Endothelial cell of umbilical vein (primary cell): Measurements from ENCODE around the gene TTF2. TPM values are rescaled to one million over a fixed set of nuclear protein-coding genes. Genes with fewer than 3 reads are reported as not detected.

Experiments used
- BruUV-seq: library from RNA; stranded (reverse); fragments of 400-500 nt; replicated peaks from 2 replicates; lab custom pipeline; 2021; lab: Mats Ljungman, UMichigan
- CTCF ChIA-PET: fragments of 300-600, 350-600 bp; sonication (Branson Sonifier 250); formaldehyde crosslinking; loops from one replicate; lab custom pipeline; 2021; ENCODE audit warnings: antibody characterized with exemption, inconsistent platforms; lab: Charles Lee
- POLR2A ChIA-PET: fragments of 300-600, 350-600 bp; sonication (Branson Sonifier 250); formaldehyde crosslinking; loops from one replicate; lab custom pipeline; 2021; ENCODE audit warnings: antibody characterized with exemption, inconsistent platforms; lab: Charles Lee
- DNase-seq: peaks from one replicate; pipeline ENCODE4 v3.0.0-alpha.2; 2011; ENCODE audit warnings: low read depth, low spot score
- FAIRE-seq: peaks from 2 replicates; lab custom pipeline; 2011; peaks lifted over from hg19 to GRCh38; lab: Jason Lieb, UNC
- H2AFZ ChIP-seq: 2 replicates; pipeline ENCODE4 v1.6.0; 2012; ENCODE audit warnings: low read depth, low read length, control low read depth, inconsistent platforms
- H3K27ac ChIP-seq: 2 replicates; pipeline ENCODE4 v1.5.1; 2011; ENCODE audit warnings: low read depth, mild to moderate bottlenecking, control low read depth, low read length, moderate library complexity; ENCODE audit not compliant: insufficient read depth
- H3K27me3 ChIP-seq, 2 experiments: 2 replicates each; pipeline versions ENCODE4 v1.6.0 to v1.6.1; 2011; ENCODE audit warnings: low read length in 2 of 2, mixed read lengths in 1 of 2; ENCODE audit not compliant: control insufficient read depth in 2 of 2, insufficient read depth in 2 of 2
- H3K36me3 ChIP-seq, 2 experiments: 2 replicates in 1 of 2; 3 replicates in 1 of 2; pipeline ENCODE4 v1.5.1; 2011; ENCODE audit warnings: low read length in 2 of 2, mild to moderate bottlenecking in 1 of 2, moderate library complexity in 1 of 2; ENCODE audit not compliant: control insufficient read depth in 2 of 2, insufficient read depth in 2 of 2; ENCODE audit errors: extremely low read depth in 1 of 2
- H3K4me1 ChIP-seq: 3 replicates; pipeline ENCODE4 v1.5.1; 2011; ENCODE audit warnings: mild to moderate bottlenecking, low read length; ENCODE audit not compliant: control insufficient read depth, insufficient read depth; ENCODE audit errors: extremely low read depth
- H3K4me2 ChIP-seq: 2 replicates; pipeline ENCODE4 v1.6.1; 2011; ENCODE audit warnings: low read length, control low read depth, mixed read lengths; ENCODE audit not compliant: insufficient read depth
- H3K4me3 ChIP-seq, 3 experiments: fragments of 200-600 bp in 1 of 3; sonication (generic), shearing (Covaris generic) in 1 of 3; replicated peaks in 1 of 3; 2 replicates each; pipeline ENCODE4 v1.5.1; 2011 to 2016; ENCODE audit warnings: control low read depth in 3 of 3, low read length in 3 of 3, mild to moderate bottlenecking in 2 of 3, inconsistent platforms in 1 of 3, low read depth in 1 of 3, moderate library complexity in 1 of 3; ENCODE audit not compliant: insufficient read depth in 1 of 3
- H3K79me2 ChIP-seq: 2 replicates; pipeline ENCODE4 v1.6.0; 2012; ENCODE audit warnings: low read length, inconsistent platforms; ENCODE audit not compliant: control insufficient read depth, insufficient read depth
- H3K9ac ChIP-seq: replicated peaks from 2 replicates; pipeline ENCODE3; 2011; ENCODE audit warnings: low read length, control low read depth; ENCODE audit not compliant: insufficient read depth; ENCODE audit errors: extremely low read depth
- H3K9me1 ChIP-seq: replicated peaks from 3 replicates; pipeline ENCODE4 v1.6.0; 2011; ENCODE audit warnings: mild to moderate bottlenecking, low read length; ENCODE audit not compliant: control insufficient read depth, insufficient read depth; ENCODE audit errors: extremely low read depth
- H3K9me3 ChIP-seq: replicated peaks from 2 replicates; pipeline ENCODE4 v1.5.1; 2012; ENCODE audit warnings: low read length, inconsistent platforms; ENCODE audit not compliant: control insufficient read depth, insufficient read depth
- H4K20me1 ChIP-seq: replicated peaks from 2 replicates; pipeline ENCODE3; 2011; ENCODE audit warnings: mild to moderate bottlenecking, low read length; ENCODE audit not compliant: control insufficient read depth, insufficient read depth; ENCODE audit errors: extremely low read depth
- CTCF ChIP-seq, 2 donors: IDR thresholded peaks; 1 replicate in 1 of 2; 2 replicates in 1 of 2; pipeline ENCODE4 v1.5.1; 2011; ENCODE audit warnings: low read length in 2 of 2, mild to moderate bottlenecking in 2 of 2, moderate library complexity in 2 of 2, control low read depth in 1 of 2, inconsistent platforms in 1 of 2, low read depth in 1 of 2; ENCODE audit not compliant: insufficient read depth in 1 of 2; ENCODE audit errors: extremely low read depth in 1 of 2
- EZH2 ChIP-seq: IDR thresholded peaks from 2 replicates; pipeline ENCODE4 v1.6.1; 2012; ENCODE audit warnings: borderline replicate concordance, low read depth, mild to moderate bottlenecking, moderate library complexity, low read length, inconsistent platforms; ENCODE audit not compliant: severe bottlenecking
- FOS ChIP-seq: IDR thresholded peaks from 2 replicates; pipeline ENCODE4 v1.6.1; 2011; ENCODE audit warnings: mild to moderate bottlenecking, low read length, moderate library complexity, borderline replicate concordance; ENCODE audit not compliant: insufficient read depth
- GATA2 ChIP-seq: IDR thresholded peaks from 2 replicates; pipeline ENCODE4 v1.7.0; 2011; ENCODE audit warnings: low read depth, mild to moderate bottlenecking, moderate library complexity, mixed read lengths, low read length; ENCODE audit not compliant: insufficient read length, insufficient read depth
- JUN ChIP-seq: IDR thresholded peaks from 2 replicates; pipeline ENCODE4 v1.6.1; 2011; ENCODE audit warnings: borderline replicate concordance, low read depth; ENCODE audit not compliant: insufficient read length, insufficient read depth
- MAX ChIP-seq: IDR thresholded peaks from 2 replicates; pipeline ENCODE4 v1.6.1; 2011; ENCODE audit not compliant: insufficient read depth, insufficient read length
- MYC ChIP-seq: IDR thresholded peaks from one replicate; pipeline ENCODE4 v1.6.1; 2011; ENCODE audit warnings: mild to moderate bottlenecking, low read depth, low read length
- POLR2A ChIP-seq: IDR thresholded peaks from 2 replicates; pipeline ENCODE4 v1.6.1; 2012; ENCODE audit warnings: low read depth, mild to moderate bottlenecking, control low read depth, low read length
- POLR2AphosphoS5 ChIP-seq: IDR thresholded peaks from 2 replicates; pipeline ENCODE4 v1.6.1; 2012; ENCODE audit warnings: low read depth, mild to moderate bottlenecking, control low read depth, low read length, moderate library complexity; ENCODE audit not compliant: insufficient read depth
- dilution Hi-C: fragments of 300-500 bp; cut with MboI; formaldehyde crosslinking; loops from one replicate; pipeline ENCODE4 v1.15.0; 2019; ENCODE audit warnings: low sequenced_read_pairs; ENCODE audit not compliant: extremely low pct_ligation_motif_present
- intact Hi-C: fragments of 100-400 bp; cut with micrococcal nuclease; formaldehyde crosslinking; loops from one replicate; pipeline ENCODE4 v1.10.0; 2022
- polyA plus RNA-seq, 4 experiments: library from polyadenylated mRNA; depleted of rRNA in 3 of 4; stranded (reverse) in 3 of 4; unstranded in 1 of 4; fragments of >200 nt; gene quantifications; 2 replicates each; pipeline versions ENCODE4 v1.2.1 to v1.2.3, GENCODE V29; 2011 to 2012; ENCODE audit warnings: missing spikeins in 1 of 4
- total RNA-seq: library from RNA; stranded (reverse); gene quantifications from 2 replicates; pipeline ENCODE4 v1.2.3, GENCODE V29; 2021

TTF2 gene
- total and polyA plus RNA-seq, 2 donors (not counting 3 experiments of a cell fraction or from before 2014, with no cell fraction given), result 8.8 to 44.4 TPM

- FAIRE-seq (no peak), DNase-seq (no peak)
- BruUV-seq, result no TSS peak
- no peak overlapping the region for H3K9ac ChIP-seq
- intact Hi-C loops (no loop called here), dilution Hi-C loops (no loop called here)
- H3K79me2 ChIP-seq, result no peaks in the 10 kb centered on the region
- ChIA-PET POLR2A (no interaction called here), CTCF (no interaction called here)
- H3K27ac ChIP-seq, result no peak overlapping the region
- H4K20me1 ChIP-seq, result no peaks in the 10 kb centered on the region
- no peak for TF ChIP-seq GATA2
- no peak for TF ChIP-seq POLR2AphosphoS5
- TF ChIP-seq FOS, result no peak
- no peak for TF ChIP-seq EZH2
- TF ChIP-seq MYC, result no peak
- TF ChIP-seq MAX, result no peak
- TF ChIP-seq JUN, result no peak
- no peak for TF ChIP-seq CTCF (IDR thresholded peaks at IDR 0.05; ENCODE audit: extremely low read depth in 1 of 2, insufficient read depth in 1 of 2, low read depth in 1 of 2, low read length in 2 of 2)
- no peak for TF ChIP-seq POLR2A
- peaks cover 27% of the 10 kb centered on the region for H3K4me1 ChIP-seq
- H3K4me3 ChIP-seq, result no peak overlapping the region
- no peaks in the 10 kb centered on the region for H3K9me1 ChIP-seq
- no peaks in the 10 kb centered on the region for H3K9me3 ChIP-seq
- no peaks in the 10 kb centered on the region for H3K27me3 ChIP-seq
- no peaks in the 10 kb centered on the region for H3K36me3 ChIP-seq
- H2AFZ ChIP-seq, result no peak overlapping the region
- H3K4me2 ChIP-seq, result no peak overlapping the region
These were observed 29.8 kb upstream of the TTF2 start for GRCh38 chr1:117030271-117030877.
